Neutrophil (primary cell): ENCODE results near the gene FAM78B.

ENCODE experiments used
- H3K27ac ChIP-seq: fragments of 200-600 bp; sonication (generic); 2 replicates; pipeline ENCODE4 v1.5.1; 2016; ENCODE audit warnings: mild to moderate bottlenecking, moderate library complexity
- H3K27me3 ChIP-seq: fragments of 200-600 bp; sonication (generic); 2 replicates; pipeline ENCODE4 v1.6.0; 2016; ENCODE audit warnings: mild to moderate bottlenecking
- H3K36me3 ChIP-seq: fragments of 200-600 bp; sonication (generic); 2 replicates; pipeline ENCODE4 v1.5.1; 2017
- H3K4me1 ChIP-seq, 2 experiments: fragments of 200-600 bp in 1 of 2; sonication (generic) in 1 of 2; 1 replicate in 1 of 2; 2 replicates in 1 of 2; pipeline versions ENCODE4 v1.5.1 to v1.6.1; 2013 to 2016; ENCODE audit warnings: low read depth in 1 of 2, low read length in 1 of 2, mild to moderate bottlenecking in 1 of 2, moderate library complexity in 1 of 2; ENCODE audit not compliant: control insufficient read depth in 1 of 2, insufficient read depth in 1 of 2
- H3K4me3 ChIP-seq, 2 experiments: fragments of 200-600 bp in 1 of 2; sonication (generic) in 1 of 2; 1 replicate in 1 of 2; 2 replicates in 1 of 2; pipeline ENCODE4 v1.5.1; 2013 to 2016; ENCODE audit warnings: low read depth in 1 of 2, low read length in 1 of 2, mild to moderate bottlenecking in 1 of 2, moderate library complexity in 1 of 2
- H3K9me3 ChIP-seq: fragments of 200-600 bp; sonication (generic); 2 replicates; pipeline ENCODE4 v1.5.1; 2016
- TF ChIP-seq, protein P1 (sequence below): fragments of 200-600 bp; sonication (generic); IDR thresholded peaks from 2 replicates; pipeline ENCODE4 v1.5.1; 2016; ENCODE audit warnings: antibody characterized with exemption

Gene FAM78B

DNA sequence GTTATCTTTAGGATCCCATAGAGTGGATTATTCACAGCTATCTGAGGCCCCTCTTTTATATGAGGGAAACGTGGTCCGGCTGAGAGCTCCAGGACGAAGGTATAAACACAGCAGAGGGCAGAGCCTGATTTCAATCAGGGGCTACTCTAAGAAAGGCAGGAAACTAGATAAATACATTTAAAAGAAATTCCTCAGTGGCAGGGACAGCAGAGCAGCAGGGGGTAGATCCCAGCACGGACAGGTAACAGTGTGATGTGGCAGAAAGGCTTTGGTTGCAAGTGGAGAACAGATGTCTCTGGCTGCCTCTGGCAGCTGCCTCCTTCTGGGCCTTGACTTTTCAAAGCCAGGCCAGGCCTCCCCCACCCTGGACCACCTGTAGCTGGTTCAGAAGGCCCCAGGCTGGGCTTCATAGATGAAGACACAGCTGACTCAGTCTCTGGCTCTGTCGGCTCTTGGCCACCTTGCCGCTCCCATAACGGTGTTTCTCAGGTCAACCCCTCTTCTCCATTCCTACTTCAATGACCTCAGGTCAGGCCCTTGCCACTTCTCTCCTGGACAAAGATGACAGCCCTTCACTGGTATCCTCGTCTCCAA is 43.8 kb downstream of the FAM78B start:
- H3K36me3 ChIP-seq, result no peaks in the 10 kb centered on the region
- no peak overlapping the region for H3K27ac ChIP-seq
- no peaks in the 10 kb centered on the region for H3K4me1 ChIP-seq
- TF ChIP-seq, protein P1, sequence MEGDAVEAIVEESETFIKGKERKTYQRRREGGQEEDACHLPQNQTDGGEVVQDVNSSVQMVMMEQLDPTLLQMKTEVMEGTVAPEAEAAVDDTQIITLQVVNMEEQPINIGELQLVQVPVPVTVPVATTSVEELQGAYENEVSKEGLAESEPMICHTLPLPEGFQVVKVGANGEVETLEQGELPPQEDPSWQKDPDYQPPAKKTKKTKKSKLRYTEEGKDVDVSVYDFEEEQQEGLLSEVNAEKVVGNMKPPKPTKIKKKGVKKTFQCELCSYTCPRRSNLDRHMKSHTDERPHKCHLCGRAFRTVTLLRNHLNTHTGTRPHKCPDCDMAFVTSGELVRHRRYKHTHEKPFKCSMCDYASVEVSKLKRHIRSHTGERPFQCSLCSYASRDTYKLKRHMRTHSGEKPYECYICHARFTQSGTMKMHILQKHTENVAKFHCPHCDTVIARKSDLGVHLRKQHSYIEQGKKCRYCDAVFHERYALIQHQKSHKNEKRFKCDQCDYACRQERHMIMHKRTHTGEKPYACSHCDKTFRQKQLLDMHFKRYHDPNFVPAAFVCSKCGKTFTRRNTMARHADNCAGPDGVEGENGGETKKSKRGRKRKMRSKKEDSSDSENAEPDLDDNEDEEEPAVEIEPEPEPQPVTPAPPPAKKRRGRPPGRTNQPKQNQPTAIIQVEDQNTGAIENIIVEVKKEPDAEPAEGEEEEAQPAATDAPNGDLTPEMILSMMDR, result no peak
- no peaks in the 10 kb centered on the region for H3K27me3 ChIP-seq
- H3K4me3 ChIP-seq, result no peak overlapping the region
- H3K9me3 ChIP-seq, result no peaks in the 10 kb centered on the region

DNA sequence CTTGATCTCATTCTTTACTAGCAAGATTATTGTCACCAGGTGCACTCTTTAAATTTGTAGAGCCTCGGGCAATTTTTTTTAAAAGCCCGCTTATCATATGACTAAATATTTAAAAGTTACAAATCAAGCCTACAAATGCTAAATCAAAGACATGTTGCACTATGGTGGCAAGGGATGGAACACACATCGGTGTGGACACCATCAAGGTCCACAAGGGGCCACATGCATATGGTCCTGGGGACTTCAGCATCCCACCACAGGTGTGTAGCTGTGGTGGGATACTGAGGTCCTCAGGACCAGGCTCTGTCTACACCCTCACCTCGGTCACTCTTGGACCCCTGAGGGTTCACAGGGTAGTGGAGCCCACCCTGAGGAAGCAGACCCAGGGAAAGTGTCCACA is 45.8 kb downstream of the FAM78B start:
- no peak overlapping the region for H3K27ac ChIP-seq
- H3K4me3 ChIP-seq, result no peak overlapping the region
- TF ChIP-seq, protein P1, result no peak
- no peaks in the 10 kb centered on the region for H3K36me3 ChIP-seq
- no peaks in the 10 kb centered on the region for H3K4me1 ChIP-seq
- no peaks in the 10 kb centered on the region for H3K27me3 ChIP-seq
- no peaks in the 10 kb centered on the region for H3K9me3 ChIP-seq

DNA sequence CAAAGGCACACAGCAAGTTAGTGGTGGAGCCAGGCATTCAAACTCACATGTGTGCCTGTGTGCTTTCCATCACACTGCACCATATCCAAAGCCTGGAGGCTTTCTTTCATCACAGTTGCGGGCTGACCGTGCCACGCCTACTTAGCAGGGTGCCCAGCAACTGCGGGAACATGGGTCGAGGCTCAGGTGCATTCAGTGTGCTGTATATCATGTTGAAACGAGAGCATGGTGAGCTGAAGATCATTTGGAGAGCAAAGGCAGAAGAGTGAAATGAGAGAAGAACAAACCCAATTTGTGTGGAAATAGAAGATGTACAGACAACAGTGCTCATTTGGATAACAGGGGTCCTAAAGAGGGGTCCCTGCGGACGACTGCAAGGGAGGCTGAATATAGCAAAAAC is 46.5 kb downstream of the FAM78B start:
- no peaks in the 10 kb centered on the region for H3K9me3 ChIP-seq
- H3K27me3 ChIP-seq, result no peaks in the 10 kb centered on the region
- H3K36me3 ChIP-seq, result no peaks in the 10 kb centered on the region
- TF ChIP-seq, protein P1, result no peak
- no peaks in the 10 kb centered on the region for H3K4me1 ChIP-seq
- no peak overlapping the region for H3K27ac ChIP-seq
- H3K4me3 ChIP-seq, result no peak overlapping the region

DNA sequence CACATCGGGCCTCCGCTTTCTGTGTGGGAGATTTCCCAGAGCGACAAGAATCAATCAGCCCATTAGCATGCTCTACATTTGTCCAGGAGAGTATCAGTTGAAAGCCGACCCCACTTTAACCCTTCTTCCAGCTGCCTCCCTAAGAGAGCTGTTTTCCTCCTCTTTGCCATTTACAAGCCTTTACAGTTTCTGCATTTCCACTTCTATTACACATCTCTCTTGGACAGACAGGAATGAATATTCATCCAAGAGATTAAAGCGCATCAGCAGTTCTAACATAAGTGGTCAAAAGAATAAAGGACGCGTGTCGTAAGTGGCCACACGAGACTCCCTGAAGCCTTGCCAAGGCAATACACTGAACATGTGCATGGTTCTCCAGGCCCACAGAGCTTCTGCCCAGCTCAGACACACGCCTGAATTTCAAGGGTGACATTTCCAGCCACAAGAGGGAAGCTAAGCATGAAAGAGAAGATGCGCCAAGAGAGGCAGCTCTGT is 47.3 kb downstream of the FAM78B start:
- TF ChIP-seq, protein P1, result no peak
- no peaks in the 10 kb centered on the region for H3K36me3 ChIP-seq
- H3K27ac ChIP-seq, result no peak overlapping the region
- H3K4me1 ChIP-seq, result no peaks in the 10 kb centered on the region
- no peak overlapping the region for H3K4me3 ChIP-seq
- H3K27me3 ChIP-seq, result no peaks in the 10 kb centered on the region
- no peaks in the 10 kb centered on the region for H3K9me3 ChIP-seq

DNA sequence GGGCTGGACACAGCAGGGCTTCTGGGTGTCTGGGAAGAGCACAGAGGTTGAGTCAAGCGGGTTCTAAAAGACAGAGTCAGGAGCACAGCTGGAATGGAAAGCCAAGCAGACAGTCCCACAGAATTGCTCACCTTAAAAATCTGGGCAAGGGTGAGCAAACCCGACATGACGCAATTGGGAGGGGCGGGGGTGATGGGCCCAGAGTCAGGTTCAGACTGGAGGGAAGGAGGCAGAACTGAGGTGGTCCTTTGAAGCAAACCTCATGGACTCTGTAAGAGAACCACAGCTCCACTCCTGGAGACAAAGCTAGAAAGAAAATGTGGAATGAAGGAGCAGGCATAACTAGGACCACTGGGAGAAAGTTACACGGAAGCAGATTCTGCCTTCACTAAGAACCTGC is 49.0 kb downstream of the FAM78B start:
- H3K4me1 ChIP-seq, result no peaks in the 10 kb centered on the region
- H3K27ac ChIP-seq, result no peak overlapping the region
- no peaks in the 10 kb centered on the region for H3K9me3 ChIP-seq
- H3K27me3 ChIP-seq, result no peaks in the 10 kb centered on the region
- H3K4me3 ChIP-seq, result no peak overlapping the region
- no peaks in the 10 kb centered on the region for H3K36me3 ChIP-seq
- TF ChIP-seq, protein P1, result no peak
